Stimulated activated memory B cell treated with anti-CD40 and anti-IgM and Interleukin-4, amounts not matched to agents 10 μg/mL and 1 μg/mL and 100 μg/mL, for 72 hours (primary cell): ENCODE measurements around the gene SLCO1B1.
"Not testable (repeated sequence)": the region's sequence is repeated elsewhere in the genome, so short reads cannot be mapped to it uniquely, and the experiment has no call there.

ENCODE experiments used
- ATAC-seq: fragments of 150-1000 bp; cut with Tn5 transposase; 2 replicates; pipeline ENCODE4 v1.10.0; 2021
- H3K27ac Mint-ChIP-seq: one replicate; pipeline ENCODE4 v1.8.0; 2022; ENCODE audit warnings: mild to moderate bottlenecking, mixed read lengths
- H3K27me3 Mint-ChIP-seq: one replicate; pipeline ENCODE4 v1.8.0; 2022; ENCODE audit warnings: mixed read lengths
- H3K36me3 Mint-ChIP-seq: one replicate; pipeline ENCODE4 v1.8.0; 2022; ENCODE audit warnings: mixed read lengths
- H3K4me1 Mint-ChIP-seq: one replicate; pipeline ENCODE4 v1.8.0; 2022; ENCODE audit warnings: mixed read lengths
- H3K4me3 Mint-ChIP-seq: one replicate; pipeline ENCODE4 v1.8.0; 2022; ENCODE audit warnings: mild to moderate bottlenecking, moderate library complexity, mixed read lengths
- H3K9me3 Mint-ChIP-seq: one replicate; pipeline ENCODE4 v1.8.0; 2022; ENCODE audit warnings: mixed read lengths

Gene SLCO1B1, protein sequence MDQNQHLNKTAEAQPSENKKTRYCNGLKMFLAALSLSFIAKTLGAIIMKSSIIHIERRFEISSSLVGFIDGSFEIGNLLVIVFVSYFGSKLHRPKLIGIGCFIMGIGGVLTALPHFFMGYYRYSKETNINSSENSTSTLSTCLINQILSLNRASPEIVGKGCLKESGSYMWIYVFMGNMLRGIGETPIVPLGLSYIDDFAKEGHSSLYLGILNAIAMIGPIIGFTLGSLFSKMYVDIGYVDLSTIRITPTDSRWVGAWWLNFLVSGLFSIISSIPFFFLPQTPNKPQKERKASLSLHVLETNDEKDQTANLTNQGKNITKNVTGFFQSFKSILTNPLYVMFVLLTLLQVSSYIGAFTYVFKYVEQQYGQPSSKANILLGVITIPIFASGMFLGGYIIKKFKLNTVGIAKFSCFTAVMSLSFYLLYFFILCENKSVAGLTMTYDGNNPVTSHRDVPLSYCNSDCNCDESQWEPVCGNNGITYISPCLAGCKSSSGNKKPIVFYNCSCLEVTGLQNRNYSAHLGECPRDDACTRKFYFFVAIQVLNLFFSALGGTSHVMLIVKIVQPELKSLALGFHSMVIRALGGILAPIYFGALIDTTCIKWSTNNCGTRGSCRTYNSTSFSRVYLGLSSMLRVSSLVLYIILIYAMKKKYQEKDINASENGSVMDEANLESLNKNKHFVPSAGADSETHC

DNA sequence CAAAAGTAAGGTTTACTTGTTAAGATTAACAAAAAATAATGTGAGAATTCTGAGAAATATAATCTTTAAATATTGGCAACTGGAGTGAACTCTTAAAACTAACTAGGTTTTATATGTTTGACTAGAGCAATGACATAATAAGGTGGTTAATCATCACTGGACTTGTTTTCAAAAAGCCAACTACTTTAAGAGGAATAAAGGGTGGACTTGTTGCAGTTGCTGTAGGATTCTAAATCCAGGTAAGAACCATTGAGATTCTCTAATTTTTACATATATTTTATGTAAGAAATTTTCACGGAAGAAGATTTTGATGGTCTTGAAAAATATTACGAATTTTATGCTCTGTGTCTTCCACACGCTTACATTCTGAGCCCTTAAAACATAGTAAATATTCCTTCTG lies at the start of gene SLCO1B1:
SLCO1B1 (plus strand) TSS at position 197 of the 400 bp plus-strand sequence. CDS start 10,381 bp downstream, outside the sequence.
- Mint-ChIP-seq H3K36me3 (no peaks in the 10 kb centered on the region), H3K4me1 (no peaks in the 10 kb centered on the region), H3K9me3 (peaks cover 4% of the 10 kb centered on the region), H3K27me3 (no peaks in the 10 kb centered on the region), H3K4me3 (no peak within 1 kb of the TSS), H3K27ac (no peak within 1 kb of the TSS)
- ATAC-seq = no peak

DNA sequence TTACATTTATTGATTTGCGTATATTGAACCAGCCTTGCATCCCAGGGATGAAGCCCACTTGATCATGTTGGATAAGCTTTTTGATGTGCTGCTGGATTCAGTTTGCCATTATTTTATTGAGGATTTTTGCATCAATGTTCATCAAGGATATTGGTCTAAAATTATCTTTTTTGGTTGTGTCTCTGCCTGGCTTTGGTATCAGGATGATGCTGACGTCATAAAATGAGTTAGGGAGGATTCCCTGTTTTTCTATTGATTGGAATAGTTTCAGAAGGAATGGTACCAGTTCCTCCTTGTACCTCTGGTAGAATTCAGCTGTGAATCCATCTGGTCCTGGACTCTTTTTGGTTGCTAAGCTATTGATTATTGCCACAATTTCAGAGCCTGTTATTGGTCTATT lies 46.2 kb upstream of the SLCO1B1 start:
- not testable (repeated sequence) for H3K27ac Mint-ChIP-seq, H3K9me3 Mint-ChIP-seq, H3K4me3 Mint-ChIP-seq, ATAC-seq, H3K27me3 Mint-ChIP-seq, H3K36me3 Mint-ChIP-seq, H3K4me1 Mint-ChIP-seq

DNA sequence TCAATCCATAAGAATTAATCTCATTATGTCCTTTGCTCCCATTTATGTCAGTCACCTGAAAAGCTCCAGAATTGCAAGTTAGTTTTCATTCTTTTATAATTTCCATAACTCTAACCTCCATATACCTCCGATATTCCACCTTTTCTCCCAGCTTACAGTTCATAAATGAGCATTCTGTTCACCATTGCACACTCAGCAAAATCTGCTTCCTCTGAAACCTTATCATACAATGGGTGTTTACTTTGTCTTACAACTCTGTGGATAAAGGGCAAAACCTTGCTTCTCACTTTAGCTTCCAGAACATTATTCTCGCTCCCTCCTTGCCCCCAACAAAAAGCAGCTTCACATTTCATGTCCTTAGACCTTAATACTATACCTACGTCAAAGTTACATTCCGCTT lies 19.3 kb upstream of the SLCO1B1 start:
- H3K4me1 Mint-ChIP-seq = no peaks in the 10 kb centered on the region
- no peak overlapping the region for H3K4me3 Mint-ChIP-seq
- ATAC-seq = no peak
- H3K27me3 Mint-ChIP-seq = no peaks in the 10 kb centered on the region
- peaks cover 4% of the 10 kb centered on the region for H3K9me3 Mint-ChIP-seq
- no peaks in the 10 kb centered on the region for H3K36me3 Mint-ChIP-seq
- no peak overlapping the region for H3K27ac Mint-ChIP-seq

DNA sequence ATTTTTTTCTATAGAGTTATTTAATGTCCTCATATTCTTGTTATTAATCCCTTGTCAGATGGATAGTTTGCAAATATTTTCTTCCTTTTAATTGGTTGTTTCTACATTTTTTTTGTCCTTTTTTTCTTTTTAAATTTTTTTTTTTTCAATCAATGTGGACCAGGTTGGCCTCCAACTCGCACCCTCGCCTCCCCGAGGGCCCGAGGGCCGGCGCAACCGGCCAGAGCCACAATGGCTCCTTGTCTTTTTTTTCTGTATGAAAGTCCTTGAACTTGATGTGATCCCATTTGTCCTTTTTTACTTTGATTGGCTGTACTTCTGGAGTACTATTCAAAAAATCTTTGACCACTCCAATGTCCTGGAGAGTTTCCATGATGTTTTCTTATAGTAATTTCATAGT lies 17.7 kb upstream of the SLCO1B1 start:
- H3K27me3 Mint-ChIP-seq = no peaks in the 10 kb centered on the region

DNA sequence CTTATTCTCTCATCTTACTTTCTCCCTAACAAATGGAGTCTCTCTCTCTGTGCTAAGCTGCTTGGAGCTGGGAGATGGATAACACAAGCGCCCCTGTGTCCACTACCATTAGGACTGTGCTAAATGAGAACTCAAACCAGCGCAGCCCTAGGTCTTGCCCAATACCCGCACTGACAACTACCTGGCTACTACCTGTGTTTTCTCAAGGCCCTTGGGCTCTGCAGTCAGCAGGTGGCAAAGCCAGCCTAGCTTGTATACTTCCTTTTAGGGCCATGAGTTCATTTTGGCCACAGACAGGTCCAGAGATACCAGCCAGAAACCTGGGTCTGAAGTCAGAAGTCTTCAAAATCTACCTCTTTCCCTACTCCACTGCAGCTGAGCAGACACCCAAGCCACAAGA lies 13.0 kb upstream of the SLCO1B1 start:
- no peak for ATAC-seq
- Mint-ChIP-seq H3K27ac (no peak overlapping the region), H3K36me3 (no peaks in the 10 kb centered on the region), H3K27me3 (no peaks in the 10 kb centered on the region), H3K4me3 (no peak overlapping the region), H3K4me1 (no peaks in the 10 kb centered on the region), H3K9me3 (no peaks in the 10 kb centered on the region)

More for the DNA sequence above, 17.7 kb upstream of the SLCO1B1 start:
- H3K4me3 Mint-ChIP-seq = no peak overlapping the region
- no peak for ATAC-seq
- no peaks in the 10 kb centered on the region for H3K36me3 Mint-ChIP-seq
- peaks cover 4% of the 10 kb centered on the region for H3K9me3 Mint-ChIP-seq
- no peak overlapping the region for H3K27ac Mint-ChIP-seq
- H3K4me1 Mint-ChIP-seq = no peaks in the 10 kb centered on the region

DNA sequence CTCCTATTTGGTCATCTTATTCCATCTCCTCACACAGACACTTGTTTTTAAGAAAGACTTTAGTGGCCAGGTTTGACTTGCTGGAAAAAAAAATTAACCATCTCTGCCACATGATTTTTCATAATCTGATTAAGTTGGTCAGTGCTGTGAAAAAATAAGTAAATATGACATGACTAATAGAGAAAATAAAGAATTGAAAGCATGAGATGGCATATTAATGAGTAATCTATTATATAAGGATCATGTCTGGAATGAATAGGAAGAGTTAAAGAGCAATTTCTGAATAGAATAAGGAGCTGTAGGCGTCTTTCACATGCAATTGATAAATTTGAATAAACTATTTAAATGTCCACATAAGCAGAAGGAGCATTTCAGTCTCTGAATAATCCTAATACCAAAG lies 12.2 kb upstream of the SLCO1B1 start:
- no peak overlapping the region for H3K27ac Mint-ChIP-seq
- H3K4me1 Mint-ChIP-seq = no peaks in the 10 kb centered on the region
- no peaks in the 10 kb centered on the region for H3K27me3 Mint-ChIP-seq
- H3K9me3 Mint-ChIP-seq = no peaks in the 10 kb centered on the region
- no peak overlapping the region for H3K4me3 Mint-ChIP-seq
- ATAC-seq = no peak
- no peaks in the 10 kb centered on the region for H3K36me3 Mint-ChIP-seq

DNA sequence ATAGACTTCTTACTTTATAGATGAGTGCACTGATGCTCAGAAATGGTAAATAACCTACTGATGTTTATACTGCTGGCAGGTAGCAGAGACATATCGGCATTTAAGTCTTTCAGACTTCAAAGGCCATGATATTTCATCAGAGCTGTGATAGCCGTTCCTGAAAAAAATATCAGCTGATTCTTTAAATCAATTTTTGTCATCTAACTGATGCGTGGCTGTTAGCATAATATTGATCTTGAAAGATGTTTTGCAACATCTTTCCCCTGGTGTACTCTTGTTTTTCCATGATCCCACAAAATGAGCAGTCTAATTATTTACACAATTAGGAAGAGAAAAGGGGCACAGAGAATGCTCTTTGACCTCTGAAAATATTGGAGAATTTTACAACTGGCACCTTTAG lies 1.6 kb upstream of the SLCO1B1 start:
- no peaks in the 10 kb centered on the region for H3K36me3 Mint-ChIP-seq
- no peak overlapping the region for H3K27ac Mint-ChIP-seq
- ATAC-seq = no peak
- H3K4me1 Mint-ChIP-seq = no peaks in the 10 kb centered on the region
- no peaks in the 10 kb centered on the region for H3K27me3 Mint-ChIP-seq
- no peaks in the 10 kb centered on the region for H3K9me3 Mint-ChIP-seq
- no peak overlapping the region for H3K4me3 Mint-ChIP-seq

DNA sequence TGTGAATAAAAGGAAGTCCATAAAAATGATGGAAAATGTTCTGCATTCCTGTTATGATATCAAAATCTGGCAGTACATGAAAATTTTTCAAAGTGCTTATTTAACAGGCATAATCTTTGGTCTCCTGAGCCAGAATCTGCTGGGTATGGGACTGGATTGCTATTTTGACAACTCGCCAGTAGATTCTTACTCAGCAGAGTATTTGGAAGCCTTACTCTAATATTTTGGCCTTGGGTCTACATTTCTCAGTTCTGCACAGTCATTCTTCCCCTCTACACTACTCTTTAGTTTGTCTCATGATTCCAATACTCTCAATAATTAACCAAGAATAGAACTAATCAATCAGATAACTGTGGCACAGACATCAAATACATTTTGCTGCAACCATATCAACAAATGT lies 1.1 kb upstream of the SLCO1B1 start:
- ATAC-seq = no peak
- Mint-ChIP-seq H3K27ac (no peak overlapping the region), H3K27me3 (no peaks in the 10 kb centered on the region), H3K36me3 (no peaks in the 10 kb centered on the region), H3K4me3 (no peak overlapping the region), H3K4me1 (no peaks in the 10 kb centered on the region), H3K9me3 (peaks cover 2% of the 10 kb centered on the region)

DNA sequence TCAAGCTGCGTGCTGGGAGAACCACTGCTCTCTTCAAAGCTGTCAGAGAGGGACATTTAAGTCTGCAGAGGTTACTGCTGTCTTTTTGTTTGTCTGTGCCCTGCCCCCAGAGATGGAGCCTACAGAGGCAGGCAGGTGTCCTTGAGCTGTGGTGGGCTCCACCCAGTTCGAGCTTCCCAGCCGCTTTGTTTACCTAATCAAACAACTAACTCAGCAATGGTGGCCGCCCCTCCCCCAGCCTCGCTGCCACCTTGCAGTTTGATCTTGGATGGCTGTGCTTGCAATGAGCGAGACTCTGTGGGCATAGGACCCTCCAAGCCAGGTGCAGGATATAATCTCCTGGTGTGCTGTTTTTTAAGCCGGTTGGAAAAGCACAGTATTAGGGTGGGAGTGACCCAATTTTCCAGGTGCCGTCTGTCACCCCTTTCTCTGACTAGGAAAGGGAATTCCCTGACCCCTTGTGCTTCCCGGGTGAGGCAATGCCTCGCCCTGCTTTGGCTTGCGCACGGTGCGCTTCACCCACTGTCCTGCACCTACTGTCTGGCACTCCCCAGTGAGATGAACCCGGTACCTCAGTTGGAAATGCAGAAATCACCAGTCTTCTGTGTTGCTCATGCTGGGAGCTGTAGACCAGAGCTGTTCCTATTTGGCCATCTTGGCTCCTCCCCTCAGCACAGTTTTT lies 6.5 kb downstream of the SLCO1B1 start:
- H3K27me3 Mint-ChIP-seq, H3K27ac Mint-ChIP-seq, H3K36me3 Mint-ChIP-seq, ATAC-seq, H3K4me3 Mint-ChIP-seq, H3K4me1 Mint-ChIP-seq, H3K9me3 Mint-ChIP-seq: not testable (repeated sequence)

DNA sequence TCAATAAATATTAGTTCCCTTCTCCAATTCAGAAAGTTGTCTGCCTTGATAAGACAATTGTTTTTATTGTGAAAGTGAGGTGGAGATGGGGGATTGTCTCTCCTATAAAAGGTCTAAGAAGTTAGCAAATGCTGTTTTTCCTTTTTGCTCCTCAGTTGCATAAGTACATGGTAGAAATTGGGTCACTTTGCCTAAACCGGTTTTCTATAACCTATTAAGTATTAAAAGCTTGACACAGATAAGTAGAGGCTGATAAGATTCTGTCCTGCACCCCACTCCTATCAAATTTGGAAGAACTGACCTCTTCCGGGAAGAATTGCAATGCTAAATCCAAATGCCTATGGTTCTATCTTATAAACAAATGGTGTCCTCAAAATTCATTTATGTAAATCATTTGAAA lies 7.0 kb downstream of the SLCO1B1 start:
- Mint-ChIP-seq H3K27ac (no peak overlapping the region), H3K4me3 (no peak overlapping the region), H3K27me3 (no peaks in the 10 kb centered on the region), H3K9me3 (peaks cover 7% of the 10 kb centered on the region), H3K4me1 (no peaks in the 10 kb centered on the region), H3K36me3 (no peaks in the 10 kb centered on the region)
- ATAC-seq = no peak

DNA sequence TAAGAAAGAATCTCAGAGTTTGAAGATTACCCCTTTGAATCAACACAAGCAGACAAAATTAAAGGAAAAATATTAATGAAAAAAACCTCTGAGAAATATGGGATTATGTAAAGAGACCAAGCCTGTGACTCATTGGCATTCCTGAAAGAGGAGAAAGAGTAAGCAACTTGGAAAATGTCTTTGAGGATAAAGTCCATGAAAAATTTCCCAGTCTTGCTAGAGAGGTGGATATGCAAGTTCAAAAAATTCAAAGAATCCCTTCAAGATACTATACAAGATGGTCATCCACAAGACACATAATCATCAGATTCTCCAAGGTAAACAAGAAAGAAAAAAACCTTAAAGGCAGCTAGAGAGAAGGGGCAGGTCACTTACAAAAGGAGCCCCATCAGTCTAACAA lies 13.3 kb downstream of the SLCO1B1 start:
- H3K9me3 Mint-ChIP-seq = no peaks in the 10 kb centered on the region
- H3K27ac Mint-ChIP-seq = no peak overlapping the region
- H3K36me3 Mint-ChIP-seq = no peaks in the 10 kb centered on the region
- ATAC-seq = no peak
- no peak overlapping the region for H3K4me3 Mint-ChIP-seq
- no peaks in the 10 kb centered on the region for H3K4me1 Mint-ChIP-seq
- H3K27me3 Mint-ChIP-seq = no peaks in the 10 kb centered on the region

DNA sequence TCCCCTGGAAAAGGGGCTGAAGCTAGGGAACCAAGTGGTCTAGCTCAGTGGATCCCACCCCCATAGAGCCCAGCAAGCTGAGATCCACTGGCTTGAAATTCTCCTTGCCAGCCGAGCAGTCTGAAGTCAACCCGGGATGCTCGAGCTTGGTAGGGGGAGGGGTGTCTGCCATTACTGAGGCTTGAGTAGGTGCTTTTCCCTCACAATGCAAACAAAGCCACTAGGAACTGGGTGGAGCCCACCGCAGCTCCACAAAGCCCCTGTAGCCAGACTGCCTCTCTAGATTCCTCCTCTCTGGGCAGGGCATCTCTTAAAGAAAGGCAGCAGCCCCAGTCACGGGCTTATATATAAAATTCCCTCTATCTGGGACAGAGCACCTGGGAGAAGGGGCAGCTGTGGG lies 18.9 kb downstream of the SLCO1B1 start:
- H3K36me3 Mint-ChIP-seq, H3K4me3 Mint-ChIP-seq, H3K4me1 Mint-ChIP-seq, ATAC-seq, H3K9me3 Mint-ChIP-seq, H3K27ac Mint-ChIP-seq, H3K27me3 Mint-ChIP-seq: not testable (repeated sequence)

DNA sequence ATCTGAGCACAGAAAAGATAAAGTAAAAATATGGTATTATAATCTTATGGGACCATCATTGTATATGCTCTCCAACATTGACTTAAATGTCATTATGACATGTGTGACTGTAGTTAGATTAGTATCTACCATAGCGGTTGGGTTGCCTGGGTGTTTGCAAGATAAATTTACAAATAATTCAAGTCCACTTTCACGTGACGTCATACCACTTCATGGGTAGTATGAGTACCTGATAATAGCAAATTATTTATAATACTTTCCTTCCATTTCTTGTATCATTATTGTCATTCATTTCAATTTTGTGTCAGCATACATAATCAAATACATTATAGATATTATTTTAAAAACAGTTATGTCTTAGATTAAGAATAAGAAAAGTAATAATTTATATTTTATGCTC lies 20.2 kb downstream of the SLCO1B1 start:
- Mint-ChIP-seq H3K4me3 (no peak overlapping the region), H3K27me3 (no peaks in the 10 kb centered on the region), H3K9me3 (no peaks in the 10 kb centered on the region), H3K4me1 (no peaks in the 10 kb centered on the region), H3K36me3 (no peaks in the 10 kb centered on the region), H3K27ac (no peak overlapping the region)
- ATAC-seq = no peak

DNA sequence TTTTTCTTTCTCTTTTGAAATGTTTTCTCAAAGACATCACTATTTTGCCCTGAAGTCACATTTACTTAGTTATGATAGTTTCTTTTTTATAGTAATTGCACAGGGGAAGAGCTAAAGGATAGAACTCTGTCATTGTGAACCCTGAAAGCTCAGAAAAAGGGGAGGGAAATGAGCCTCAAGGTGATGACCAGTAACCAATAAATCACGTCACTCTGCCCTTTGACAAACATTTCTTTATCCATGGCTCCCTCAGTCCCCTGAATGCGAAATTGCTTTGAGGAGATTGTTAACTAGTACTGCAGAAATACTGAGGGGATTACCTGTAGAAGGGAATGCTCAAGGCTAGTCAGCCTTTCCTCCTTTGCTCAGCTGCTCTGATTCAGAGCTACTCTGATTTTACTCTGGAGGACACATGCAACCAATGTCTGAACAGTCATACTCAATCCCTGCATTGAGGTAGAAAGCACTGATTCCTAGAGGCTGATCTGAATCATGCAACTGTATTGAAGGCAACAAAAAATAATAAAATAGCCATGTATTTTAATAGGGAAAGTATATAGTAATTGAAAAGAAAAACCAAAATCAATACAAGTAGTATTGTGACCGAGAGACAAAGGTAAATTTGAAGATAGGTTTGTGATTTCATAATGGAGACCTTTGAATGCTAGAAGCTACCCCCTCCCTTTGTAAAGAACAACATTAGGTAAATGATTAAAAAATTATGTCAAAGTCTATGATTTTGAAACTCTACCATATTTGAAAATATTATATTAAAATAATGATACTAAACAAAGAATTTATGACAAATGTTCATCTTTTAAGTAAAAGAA lies 24.7 kb downstream of the SLCO1B1 start:
- H3K4me1 Mint-ChIP-seq = no peaks in the 10 kb centered on the region
- no peaks in the 10 kb centered on the region for H3K36me3 Mint-ChIP-seq
- H3K9me3 Mint-ChIP-seq = no peaks in the 10 kb centered on the region
- no peak for ATAC-seq
- no peaks in the 10 kb centered on the region for H3K27me3 Mint-ChIP-seq
- no peak overlapping the region for H3K4me3 Mint-ChIP-seq
- no peak overlapping the region for H3K27ac Mint-ChIP-seq

DNA sequence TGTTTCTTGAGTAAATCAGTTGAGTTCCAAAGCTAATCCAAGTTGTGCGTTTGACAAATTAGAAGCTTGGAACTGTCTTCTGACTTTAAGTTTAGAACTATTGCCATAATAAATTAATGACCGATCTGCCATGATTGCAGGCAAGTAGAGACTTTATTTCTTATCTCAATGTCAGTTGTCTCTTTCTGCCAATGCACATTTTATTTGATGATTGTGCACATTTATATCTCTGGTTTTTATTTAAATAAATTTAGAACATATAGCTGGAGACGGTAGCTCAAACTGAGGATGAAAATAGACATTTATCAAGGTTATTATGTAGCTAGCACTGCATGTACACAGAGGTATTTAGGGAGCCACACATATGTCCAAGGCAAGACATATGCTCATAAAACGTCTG lies 34.1 kb downstream of the SLCO1B1 start:
- no peak for ATAC-seq
- Mint-ChIP-seq H3K4me3 (no peak overlapping the region), H3K36me3 (no peaks in the 10 kb centered on the region), H3K9me3 (peaks cover 7% of the 10 kb centered on the region), H3K27me3 (no peaks in the 10 kb centered on the region), H3K27ac (no peak overlapping the region), H3K4me1 (no peaks in the 10 kb centered on the region)
